ENCODE results near the gene SLC17A8.
A peak's percentile ranks its signal among the peaks of the same experiment; 100 is the strongest.
"Not testable (repeated sequence)": the region's sequence is repeated elsewhere in the genome, so short reads cannot be mapped to it uniquely, and the experiment has no call there.

Gene SLC17A8

GRCh38 chr12:100372853-100373640, 16.2 kb downstream of the SLC17A8 start:
- no peak for DNase-seq

GRCh38 chr12:100375038-100375735, 18.3 kb downstream of the SLC17A8 start:
- no peak for DNase-seq

GRCh38 chr12:100376161-100376560, 19.3 kb downstream of the SLC17A8 start:
- DNase-seq = no peak

- DNase-seq = no peak
These were observed 24.5 kb downstream of the SLC17A8 start for GRCh38 chr12:100381379-100381778.

- DNase-seq = no peak
These were observed 25.5 kb downstream of the SLC17A8 start for GRCh38 chr12:100382338-100382737.

GRCh38 chr12:100383586-100384558, 27.0 kb downstream of the SLC17A8 start:
- DNase-seq = no peak

- no peak for DNase-seq
These were observed 27.7 kb downstream of the SLC17A8 start for GRCh38 chr12:100384559-100384935.

- DNase-seq = no peak
These were observed 31.5 kb downstream of the SLC17A8 start for GRCh38 chr12:100388382-100388781.

GRCh38 chr12:100391856-100392255, 35.0 kb downstream of the SLC17A8 start:
- no peak for DNase-seq

- DNase-seq = no peak
These were observed 36.3 kb downstream of the SLC17A8 start for GRCh38 chr12:100393200-100393599.

GRCh38 chr12:100395811-100396210, 38.9 kb downstream of the SLC17A8 start:
- DNase-seq = no peak

GRCh38 chr12:100398307-100398706, 41.4 kb downstream of the SLC17A8 start:
- DNase-seq = no peak

GRCh38 chr12:100399095-100399494, 42.2 kb downstream of the SLC17A8 start:
- peak; percentile 34 for DNase-seq

- DNase-seq = no peak
These were observed 44.8 kb downstream of the SLC17A8 start for GRCh38 chr12:100401660-100402059.

GRCh38 chr12:100402763-100403162, 45.9 kb downstream of the SLC17A8 start:
- no peak for DNase-seq

- no peak for DNase-seq
These were observed 46.6 kb downstream of the SLC17A8 start for GRCh38 chr12:100403446-100403845.

GRCh38 chr12:100404769-100405407, 48.0 kb downstream of the SLC17A8 start:
- no peak for DNase-seq

GRCh38 chr12:100413001-100413400, 56.1 kb downstream of the SLC17A8 start:
- no peak for DNase-seq

- no peak for DNase-seq
These were observed 57.9 kb downstream of the SLC17A8 start for GRCh38 chr12:100414739-100415138.

- DNase-seq = no peak
These were observed 65.8 kb downstream of the SLC17A8 start for GRCh38 chr12:100422646-100423045.

GRCh38 chr12:100426145-100426544, 69.3 kb downstream of the SLC17A8 start:
- DNase-seq = no peak

- no peak for DNase-seq
These were observed 70.2 kb downstream of the SLC17A8 start for GRCh38 chr12:100427078-100427477.

GRCh38 chr12:100430251-100430650, 73.4 kb downstream of the SLC17A8 start:
- DNase-seq = not testable (repeated sequence)

Data from NCI-H2171 (cell line).